Measurements from ENCODE around the gene BRIP1. TPM values are rescaled to one million over a fixed set of nuclear protein-coding genes. Genes with fewer than 3 reads are reported as not detected.
"Not testable (repeated sequence)": the region's sequence is repeated elsewhere in the genome, so short reads cannot be mapped to it uniquely, and the experiment has no call there.

Gene BRIP1
- total and polyA plus RNA-seq, 2 donors (not counting 3 experiments of a cell fraction or from before 2014, with no cell fraction given): 1.8 to 12.1 TPM

DNA sequence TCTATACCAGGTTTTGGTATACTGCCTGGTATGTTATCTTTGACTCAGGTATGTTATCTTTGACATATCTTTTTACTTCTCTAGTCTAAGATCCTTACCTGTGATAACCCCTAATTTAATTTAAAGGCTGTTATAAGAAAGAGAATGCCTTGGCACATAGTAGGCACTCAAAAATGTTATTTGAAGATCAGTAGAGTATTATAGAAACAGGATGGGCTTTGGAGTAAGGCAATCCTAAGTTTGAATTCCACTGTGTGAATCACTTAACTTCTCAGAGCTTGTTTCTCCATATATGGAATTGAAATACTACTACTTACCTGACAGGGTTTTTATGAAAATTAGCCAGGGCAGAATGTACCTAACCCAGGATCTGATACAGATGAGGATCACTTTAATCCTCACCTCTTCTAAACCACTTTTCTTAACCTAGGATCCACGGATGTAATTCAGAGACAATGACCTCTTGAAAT is 1.2 kb downstream of the BRIP1 start:
- FAIRE-seq (no peak), DNase-seq (ENCODE audit: low read depth, low spot score) (peak; percentile 13)
- peak overlapping the region; percentile 100 for H3K4me2 ChIP-seq (ENCODE audit: insufficient read depth, low read length)
- no peak for TF ChIP-seq POLR2AphosphoS5 (IDR thresholded peaks at IDR 0.05; ENCODE audit: insufficient read depth, low read depth, low read length)
- peak; percentile 22 for TF ChIP-seq GATA2 (IDR thresholded peaks at IDR 0.05; ENCODE audit: insufficient read depth, insufficient read length, low read depth, low read length)
- peaks cover 23% of the 10 kb centered on the region for H3K4me1 ChIP-seq (ENCODE audit: control insufficient read depth, extremely low read depth, insufficient read depth, low read length)
- POLR2A ChIA-PET: no interaction called here
- H4K20me1 ChIP-seq (replicated peaks; ENCODE audit: control insufficient read depth, extremely low read depth, insufficient read depth, low read length): no peaks in the 10 kb centered on the region
- dilution Hi-C loops (cut with MboI; ENCODE audit: extremely low pct_ligation_motif_present, low sequenced_read_pairs): no loop called here
- peak overlapping the region; percentile 88 for H3K27ac ChIP-seq (ENCODE audit: insufficient read depth, low read depth, low read length)
- no peaks in the 10 kb centered on the region for H3K9me3 ChIP-seq (replicated peaks; ENCODE audit: control insufficient read depth, insufficient read depth, low read length)
- H2AFZ ChIP-seq (ENCODE audit: low read depth, low read length): peak overlapping the region; percentile 100
- intact Hi-C loops (cut with micrococcal nuclease): loop anchor here (2.0 kb wide), 1 partner anchor 65 kb away; the partner anchor contains the start of gene INTS2
- H3K9ac ChIP-seq (replicated peaks; ENCODE audit: extremely low read depth, insufficient read depth, low read length): peak overlapping the region; percentile 97
- no peaks in the 10 kb centered on the region for H3K9me1 ChIP-seq (replicated peaks; ENCODE audit: control insufficient read depth, extremely low read depth, insufficient read depth, low read length)
- H3K36me3 ChIP-seq (ENCODE audit: control insufficient read depth in 2 of 2, extremely low read depth in 1 of 2, insufficient read depth in 2 of 2, low read length in 2 of 2): no peaks in the 10 kb centered on the region
- H3K27me3 ChIP-seq (ENCODE audit: control insufficient read depth in 2 of 2, insufficient read depth in 2 of 2, low read length in 2 of 2): no peaks in the 10 kb centered on the region
- peaks cover 12% of the 10 kb centered on the region for H3K79me2 ChIP-seq (ENCODE audit: control insufficient read depth, insufficient read depth, low read length)
- peak overlapping the region in 2 of 3 experiments; percentile 92 to 97 for H3K4me3 ChIP-seq (replicated peaks in 1 of 3; ENCODE audit: insufficient read depth in 1 of 3, low read depth in 1 of 3, low read length in 3 of 3)
- CTCF ChIA-PET: interaction anchor here (2.0 to 2.1 kb wide), 2 partner anchors 227 to 247 kb away, joined by 5 read pairs; no protein-coding TSS in a partner anchor
- BruUV-seq (replicated peaks): no TSS peak

GRCh38 chr17:61860397-61860796 is 2.9 kb downstream of the BRIP1 start:
- FAIRE-seq; H3K27ac ChIP-seq (ENCODE audit: insufficient read depth, low read depth, low read length); H3K4me2 ChIP-seq (ENCODE audit: insufficient read depth, low read length); H3K9me1 ChIP-seq (replicated peaks; ENCODE audit: control insufficient read depth, extremely low read depth, insufficient read depth, low read length); H4K20me1 ChIP-seq (replicated peaks; ENCODE audit: control insufficient read depth, extremely low read depth, insufficient read depth, low read length); DNase-seq (ENCODE audit: low read depth, low spot score); BruUV-seq (replicated peaks); CTCF ChIA-PET; dilution Hi-C loops (cut with MboI; ENCODE audit: extremely low pct_ligation_motif_present, low sequenced_read_pairs); H3K36me3 ChIP-seq (ENCODE audit: control insufficient read depth in 2 of 2, extremely low read depth in 1 of 2, insufficient read depth in 2 of 2, low read length in 2 of 2); H3K27me3 ChIP-seq (ENCODE audit: control insufficient read depth in 2 of 2, insufficient read depth in 2 of 2, low read length in 2 of 2); intact Hi-C loops (cut with micrococcal nuclease); H3K9me3 ChIP-seq (replicated peaks; ENCODE audit: control insufficient read depth, insufficient read depth, low read length); H3K4me3 ChIP-seq (replicated peaks in 1 of 3; ENCODE audit: insufficient read depth in 1 of 3, low read depth in 1 of 3, low read length in 3 of 3); POLR2A ChIA-PET; H3K9ac ChIP-seq (replicated peaks; ENCODE audit: extremely low read depth, insufficient read depth, low read length); H2AFZ ChIP-seq (ENCODE audit: low read depth, low read length): not testable (repeated sequence)
- Histone ChIP-seq H3K79me2 (ENCODE audit: control insufficient read depth, insufficient read depth, low read length) (peaks cover 12% of the 10 kb centered on the region), H3K4me1 (ENCODE audit: control insufficient read depth, extremely low read depth, insufficient read depth, low read length) (peaks cover 23% of the 10 kb centered on the region)
